ENCODE measurements around the gene ASGR2.
"Not testable (repeated sequence)": the region's sequence is repeated elsewhere in the genome, so short reads cannot be mapped to it uniquely, and the experiment has no call there.

ASGR2 gene

GRCh38 chr17:7098802-7099459 is 15.7 kb downstream of the ASGR2 start:
- peak; percentile 26 to 63 (median 53) for DNase-seq

DNA sequence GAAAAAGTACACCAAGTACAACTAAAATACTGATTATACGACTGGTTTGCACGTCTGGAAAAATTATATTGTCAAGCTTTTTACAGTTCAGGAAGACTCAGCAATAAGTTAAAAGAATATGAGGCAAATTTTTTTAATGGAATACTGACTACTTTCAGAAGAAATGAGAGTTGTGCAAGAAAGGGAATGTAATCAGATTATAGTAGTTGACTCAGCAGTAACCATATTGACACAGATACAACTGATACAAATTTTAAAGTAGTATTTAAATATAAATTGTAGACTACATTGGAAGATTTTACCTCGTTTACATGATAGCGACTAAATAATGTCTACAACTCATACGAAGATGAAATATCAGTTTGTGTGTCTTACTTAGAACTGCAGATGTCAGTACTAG is 16.7 kb downstream of the ASGR2 start:
- DNase-seq: no peak

DNA sequence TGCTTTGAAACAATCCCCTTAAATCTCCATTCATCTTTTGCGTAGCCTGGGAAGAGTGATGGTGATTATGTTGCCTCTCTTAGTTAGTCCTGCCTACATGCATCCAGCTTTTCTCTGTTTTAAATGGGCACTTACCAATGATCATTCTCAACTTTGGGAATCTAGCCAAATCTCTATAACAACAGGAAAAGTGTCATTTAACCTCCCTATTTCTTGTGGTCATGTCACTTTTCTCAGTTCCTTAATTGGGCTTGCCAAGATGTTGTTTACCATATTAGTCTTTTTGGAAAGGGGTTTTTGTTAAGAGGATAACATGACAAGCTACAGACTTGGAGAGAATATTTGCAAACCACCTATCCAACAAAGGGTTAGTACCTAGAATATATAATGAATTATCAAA is 19.0 kb downstream of the ASGR2 start:
- peak; percentile 38 to 92 (median 70) for DNase-seq

GRCh38 chr17:7094652-7095019 is 20.0 kb downstream of the ASGR2 start:
- peak in 2 of 4 experiments; percentile 20 to 34 for DNase-seq

DNA sequence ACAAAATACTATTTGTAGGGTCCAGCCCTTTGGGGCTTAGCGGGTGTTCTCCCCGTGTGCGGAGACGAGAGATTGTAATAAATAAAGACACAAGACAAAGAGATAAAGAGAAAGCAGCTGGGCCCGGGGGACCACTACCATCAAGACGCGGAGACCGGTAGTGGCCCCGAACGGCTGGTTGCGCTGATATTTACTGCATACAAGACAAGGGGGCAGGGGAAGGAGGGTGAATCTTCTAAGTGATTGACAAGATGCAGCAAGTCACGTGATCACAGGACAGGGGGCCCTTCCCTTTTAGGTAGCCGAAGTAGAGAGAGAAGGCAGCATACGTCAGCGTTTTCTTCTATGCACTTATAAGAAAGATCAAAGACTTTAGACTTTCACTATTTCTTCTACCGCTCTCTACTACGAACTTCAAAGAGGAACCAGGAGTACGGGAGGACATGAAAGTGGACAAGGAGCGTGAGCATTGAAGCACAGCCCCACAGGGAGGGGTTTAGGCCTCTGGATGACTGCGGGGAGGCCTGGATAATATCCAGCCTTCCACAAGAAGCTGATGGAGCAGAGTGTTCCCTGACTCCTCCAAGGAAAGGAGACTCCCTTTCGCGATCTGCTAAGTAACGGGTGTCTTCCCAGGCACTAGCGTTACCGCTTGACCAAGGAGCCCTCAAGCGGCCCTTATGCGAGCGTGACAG is 23.2 kb downstream of the ASGR2 start:
- DNase-seq: peak in 2 of 4 experiments; percentile 27 to 29

DNA sequence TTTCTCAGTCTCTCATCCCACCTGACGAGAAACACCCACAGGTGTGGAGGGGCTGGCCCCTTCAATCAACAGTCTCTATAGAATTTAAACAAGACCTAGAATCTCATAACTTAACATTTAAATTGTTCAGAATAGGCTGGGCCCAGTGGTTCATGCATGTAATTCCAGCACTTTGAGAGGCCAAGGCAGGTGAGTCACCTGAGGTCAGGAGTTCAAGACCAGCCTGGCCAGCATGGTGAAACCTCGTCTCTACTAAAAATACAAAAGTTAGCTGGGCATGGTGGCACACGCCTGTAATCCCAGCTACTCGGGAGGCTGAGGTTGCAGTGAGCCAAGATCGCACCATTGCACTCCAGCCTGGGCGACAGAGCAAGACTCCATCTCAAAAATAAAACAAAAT is 25.1 kb downstream of the ASGR2 start:
- not testable (repeated sequence) for DNase-seq

DNA sequence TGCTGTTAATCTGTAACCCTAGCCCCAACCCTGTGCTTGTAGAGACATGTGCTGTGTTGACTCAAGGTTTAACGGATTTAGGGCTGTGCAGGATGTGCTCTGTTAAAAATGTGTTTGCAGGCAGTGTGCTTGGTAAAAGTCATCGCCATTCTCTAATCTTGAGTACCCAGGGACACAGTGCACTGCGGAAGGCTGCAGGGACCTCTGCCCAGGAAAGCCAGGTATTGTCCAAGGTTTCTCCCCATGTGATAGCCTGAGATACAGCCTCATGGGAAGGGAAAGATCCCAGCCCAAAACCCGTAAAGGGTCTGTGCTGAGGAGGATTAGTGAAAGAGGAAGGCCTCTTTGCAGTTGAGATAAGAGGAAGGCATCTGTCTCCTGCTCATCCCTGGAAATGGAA is 26.2 kb downstream of the ASGR2 start:
- DNase-seq: not testable (repeated sequence)

GRCh38 chr17:7084088-7084487 is 30.5 kb downstream of the ASGR2 start:
- peak; percentile 66 to 83 (median 73) for DNase-seq

DNA sequence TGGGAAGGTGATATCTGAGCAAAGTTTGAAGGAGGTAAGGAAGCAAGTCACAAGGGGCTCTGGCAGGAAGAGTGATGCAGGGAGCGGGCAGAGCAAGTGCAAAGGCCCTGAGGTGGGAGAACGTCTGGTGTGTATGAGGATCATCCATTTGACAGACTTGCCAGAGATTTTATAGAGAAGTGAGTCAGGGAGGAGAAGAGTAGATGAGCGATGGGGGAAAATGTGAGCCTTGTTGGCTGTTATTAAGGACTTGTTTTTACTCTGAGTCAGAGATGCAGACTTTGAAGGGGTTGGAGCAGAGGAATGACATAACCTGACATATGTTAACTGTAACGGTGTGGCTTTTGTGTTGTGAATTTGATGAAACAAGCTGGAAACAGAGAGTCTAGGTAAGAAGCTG is 31.0 kb downstream of the ASGR2 start:
- peak in 3 of 4 experiments; percentile 24 to 49 (median 29) for DNase-seq

GRCh38 chr17:7081341-7082062 is 33.1 kb downstream of the ASGR2 start:
- peak in 2 of 4 experiments; percentile 27 to 33 for DNase-seq

DNA sequence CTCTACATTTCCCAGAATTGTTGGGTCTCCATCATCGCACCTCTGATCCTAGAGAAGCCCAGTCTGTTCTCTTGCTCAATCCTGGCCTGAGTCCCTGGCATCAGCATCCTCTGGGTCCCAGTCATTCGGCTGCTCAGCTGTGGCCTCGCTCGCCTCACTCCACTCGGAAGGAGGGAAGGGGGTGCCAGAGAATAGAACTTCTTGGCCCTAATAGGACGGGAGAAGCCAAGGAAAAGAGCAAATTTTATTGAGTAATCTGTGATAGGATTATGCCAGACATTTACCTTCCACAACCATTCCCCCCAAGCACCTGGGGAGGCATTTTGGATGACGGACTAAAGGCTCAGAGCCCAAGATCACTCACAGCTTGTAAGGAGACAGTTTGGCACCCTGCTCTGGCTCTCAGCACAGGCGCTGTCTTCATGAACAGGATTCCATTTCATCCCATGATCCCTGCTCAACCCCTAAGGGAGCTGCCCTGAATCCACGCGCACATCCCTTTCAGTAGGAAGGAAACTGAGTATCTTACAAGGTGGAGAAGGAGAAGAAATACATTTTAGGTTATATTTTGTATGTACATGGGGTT is 34.1 kb downstream of the ASGR2 start:
- no peak for DNase-seq

DNA sequence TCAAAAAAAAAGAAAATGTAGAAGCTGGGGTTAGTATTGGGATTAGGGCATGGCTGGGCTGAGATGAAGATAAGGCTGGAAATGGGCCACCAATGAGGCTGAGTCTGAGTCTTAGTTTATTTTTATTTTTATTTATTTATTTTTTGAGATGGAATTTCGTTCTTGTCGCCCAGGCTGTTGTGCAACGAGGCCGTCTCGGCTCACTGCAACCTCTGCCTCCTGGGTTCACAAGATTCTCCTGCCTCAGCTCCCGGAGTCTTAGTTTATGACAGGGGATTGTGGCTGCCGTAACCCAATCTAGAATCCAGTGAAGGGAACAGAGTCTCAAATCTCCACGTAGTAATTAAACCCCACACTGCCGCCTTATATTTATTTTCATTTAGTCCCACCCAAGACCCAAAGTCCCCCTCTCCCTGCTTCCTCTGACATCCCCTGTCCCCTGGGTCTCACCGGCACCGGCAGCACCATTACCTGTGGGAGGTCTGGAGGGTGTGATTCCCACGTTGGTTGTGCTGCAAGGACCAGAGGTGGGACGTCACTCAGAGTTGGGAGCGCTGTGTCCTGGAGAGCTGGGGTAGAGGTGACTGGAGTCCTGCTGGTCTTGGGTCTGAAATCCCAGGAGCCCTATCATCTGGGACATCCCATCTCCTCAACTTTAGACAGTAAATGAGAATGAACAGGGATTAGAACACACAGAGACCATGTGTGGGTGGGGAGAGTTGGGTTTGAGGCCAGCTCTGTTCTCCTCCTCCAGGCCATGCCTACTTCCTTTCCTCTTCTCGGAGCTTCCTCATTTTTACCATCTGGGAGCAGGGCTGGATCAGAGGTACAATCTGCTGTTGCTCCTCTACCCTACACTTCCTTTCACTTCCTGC is 34.8 kb downstream of the ASGR2 start, which contains the start of gene CLEC10A:
Gene CLEC10A (minus strand): TSS at position 671 of the 875 bp plus-strand sequence. CDS start 1,439 bp downstream, outside the sequence.
- peak; percentile 68 to 87 (median 84) for DNase-seq

DNA sequence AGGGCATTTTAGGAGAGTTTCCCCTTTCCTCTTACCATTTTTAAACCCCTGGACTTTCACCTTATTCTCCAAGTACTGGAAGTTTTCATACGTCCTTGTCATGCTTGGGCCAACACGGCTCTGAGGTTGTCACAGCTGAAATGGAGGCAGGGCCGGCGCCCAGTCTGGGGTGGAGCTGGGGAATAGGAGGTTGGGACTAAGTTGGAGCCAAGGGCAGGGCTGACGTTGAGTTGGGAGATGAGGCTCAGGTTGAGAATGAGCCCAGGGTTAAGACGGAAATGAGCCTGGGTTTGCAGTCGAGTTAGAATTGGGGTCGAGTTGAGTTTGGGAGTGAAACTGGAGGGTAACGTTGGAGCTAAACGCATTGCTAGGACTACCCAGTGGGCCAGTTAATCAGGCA is 35.9 kb downstream of the ASGR2 start:
- DNase-seq: no peak

DNA sequence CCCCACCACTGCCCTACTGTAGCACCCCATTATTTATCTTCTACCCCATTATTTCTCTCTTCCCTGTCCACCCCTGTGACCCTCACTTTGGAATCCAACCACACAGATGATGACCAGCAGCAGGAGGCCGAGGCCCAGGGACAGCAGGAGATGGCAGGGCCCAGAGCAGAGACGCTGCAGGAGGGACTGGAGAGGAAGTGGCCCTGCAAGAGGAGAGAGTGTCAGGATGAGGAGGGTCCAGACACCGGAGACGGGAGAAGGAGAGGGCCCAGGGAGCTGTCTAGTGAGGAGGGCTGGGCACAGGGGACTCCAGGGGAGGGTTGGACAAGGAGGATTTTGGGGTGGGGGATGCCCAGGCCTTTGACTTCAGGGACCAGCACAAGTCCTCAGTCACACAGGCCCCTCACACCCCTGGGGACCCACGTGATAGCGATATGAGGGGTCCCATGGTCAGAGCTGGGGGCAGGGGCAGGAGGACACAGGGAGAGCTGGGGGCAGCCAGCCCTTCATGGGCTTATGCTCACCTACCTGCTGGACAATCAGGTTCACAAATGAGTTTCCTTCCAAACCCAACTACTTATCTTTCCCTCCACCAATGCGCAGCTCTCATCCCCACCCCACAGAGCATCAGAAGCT is 36.6 kb downstream of the ASGR2 start:
- no peak for DNase-seq

GRCh38 chr17:7074931-7075330 is 39.7 kb downstream of the ASGR2 start:
- DNase-seq: no peak

GRCh38 chr17:7072406-7072805 is 42.2 kb downstream of the ASGR2 start:
- no peak for DNase-seq

DNA sequence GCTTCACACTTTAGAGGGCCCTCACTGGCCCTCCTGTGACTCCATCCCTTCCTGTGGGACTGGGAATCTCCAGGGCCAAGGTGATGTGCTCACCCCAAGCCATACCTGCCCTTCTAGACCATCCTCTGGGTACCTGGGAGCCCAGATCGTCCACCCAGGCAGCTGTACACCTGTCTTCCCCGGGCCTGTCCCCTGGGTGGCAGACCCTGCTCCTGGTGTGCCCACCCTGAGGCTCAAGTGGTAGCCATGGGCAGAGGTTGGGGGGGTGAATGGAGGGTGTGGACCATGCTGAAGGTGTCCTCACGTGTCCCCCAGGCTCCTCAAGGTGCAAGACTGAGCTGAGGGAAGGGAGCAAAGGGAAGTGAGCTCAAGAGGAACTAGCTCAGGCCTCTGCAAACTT is 43.9 kb downstream of the ASGR2 start:
- DNase-seq: no peak

GRCh38 chr17:7068268-7068667 is 46.4 kb downstream of the ASGR2 start:
- no peak for DNase-seq

GRCh38 chr17:7067198-7067597 is 47.4 kb downstream of the ASGR2 start:
- DNase-seq: no peak

DNA sequence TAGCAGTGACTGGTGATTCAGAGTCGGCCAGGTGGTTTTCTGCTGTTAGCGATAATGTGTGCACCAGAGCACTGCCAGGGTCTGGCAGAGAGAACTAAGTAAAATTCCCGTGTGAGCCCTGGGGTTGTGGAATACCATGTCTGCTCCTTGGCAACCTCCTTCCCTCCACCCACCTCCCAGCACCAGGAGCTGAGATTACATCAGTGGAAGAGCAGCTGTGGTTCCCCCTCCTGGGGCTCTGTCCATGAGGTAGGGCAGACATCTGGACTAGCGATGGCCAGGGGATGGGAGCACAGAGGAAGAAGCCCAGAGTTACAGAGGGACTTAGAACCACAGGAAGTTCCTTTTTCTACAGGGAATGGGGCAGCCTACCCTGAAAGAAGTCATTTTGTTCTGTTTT is 50.4 kb downstream of the ASGR2 start:
- DNase-seq: peak in 3 of 4 experiments; percentile 42 to 55 (median 45)

GRCh38 chr17:7063518-7064094 is 51.0 kb downstream of the ASGR2 start:
- DNase-seq: no peak
